Measurements from ENCODE around the gene SLC5A1.

Gene SLC5A1

GRCh38 chr22:32023251-32023827 lies 19.7 kb upstream of the SLC5A1 start:
- Histone ChIP-seq H3K4me3 (ENCODE audit: low read length) (no peak overlapping the region), H3K36me3 (ENCODE audit: insufficient read depth, low read length) (no peaks in the 10 kb centered on the region), H3K9ac (ENCODE audit: low read depth, low read length) (no peak overlapping the region), H3K27me3 (ENCODE audit: insufficient read depth, low read length) (no peaks in the 10 kb centered on the region), H3K9me3 (ENCODE audit: insufficient read depth, low read depth, low read length) (no peaks in the 10 kb centered on the region), H3K4me1 (ENCODE audit: insufficient read depth, low read length) (0 out of 2 replicates have a peak, but pooled peaks cover 3% of the 10 kb centered on the region), H3K27ac (ENCODE audit: low read depth, low read length) (no peak overlapping the region)
- 90% methylated on average over 2 of the region's 2 CpGs for WGBS

DNA sequence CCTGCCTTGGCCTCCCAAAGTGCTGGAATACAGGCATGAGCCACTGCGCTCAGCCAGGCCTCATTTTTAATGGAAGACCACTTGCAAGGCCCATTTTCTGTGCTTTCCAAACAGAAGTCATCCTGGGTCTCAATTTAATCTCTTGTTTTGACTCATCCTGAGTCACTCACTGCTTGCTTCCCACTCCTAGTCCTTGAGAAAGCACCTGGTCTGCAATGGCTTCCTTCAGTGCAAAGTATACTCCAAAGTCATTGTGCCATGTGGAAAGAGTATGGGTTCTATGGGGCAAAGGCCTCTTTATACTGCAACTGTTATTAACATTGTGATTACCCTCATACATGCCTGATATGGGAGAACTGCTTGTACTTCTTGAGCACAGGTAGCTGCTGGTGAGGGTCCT lies 18.3 kb upstream of the SLC5A1 start:
- Histone ChIP-seq H3K4me1 (ENCODE audit: insufficient read depth, low read length) (0 out of 2 replicates have a peak, but pooled peaks cover 3% of the 10 kb centered on the region), H3K9ac (ENCODE audit: low read depth, low read length) (no peak overlapping the region), H3K36me3 (ENCODE audit: insufficient read depth, low read length) (no peaks in the 10 kb centered on the region), H3K27me3 (ENCODE audit: insufficient read depth, low read length) (no peaks in the 10 kb centered on the region), H3K9me3 (ENCODE audit: insufficient read depth, low read depth, low read length) (no peaks in the 10 kb centered on the region), H3K4me3 (ENCODE audit: low read length) (no peak overlapping the region), H3K27ac (ENCODE audit: low read depth, low read length) (no peak overlapping the region)
- WGBS, result 93% methylated on average over 1 of the region's 1 CpG

DNA sequence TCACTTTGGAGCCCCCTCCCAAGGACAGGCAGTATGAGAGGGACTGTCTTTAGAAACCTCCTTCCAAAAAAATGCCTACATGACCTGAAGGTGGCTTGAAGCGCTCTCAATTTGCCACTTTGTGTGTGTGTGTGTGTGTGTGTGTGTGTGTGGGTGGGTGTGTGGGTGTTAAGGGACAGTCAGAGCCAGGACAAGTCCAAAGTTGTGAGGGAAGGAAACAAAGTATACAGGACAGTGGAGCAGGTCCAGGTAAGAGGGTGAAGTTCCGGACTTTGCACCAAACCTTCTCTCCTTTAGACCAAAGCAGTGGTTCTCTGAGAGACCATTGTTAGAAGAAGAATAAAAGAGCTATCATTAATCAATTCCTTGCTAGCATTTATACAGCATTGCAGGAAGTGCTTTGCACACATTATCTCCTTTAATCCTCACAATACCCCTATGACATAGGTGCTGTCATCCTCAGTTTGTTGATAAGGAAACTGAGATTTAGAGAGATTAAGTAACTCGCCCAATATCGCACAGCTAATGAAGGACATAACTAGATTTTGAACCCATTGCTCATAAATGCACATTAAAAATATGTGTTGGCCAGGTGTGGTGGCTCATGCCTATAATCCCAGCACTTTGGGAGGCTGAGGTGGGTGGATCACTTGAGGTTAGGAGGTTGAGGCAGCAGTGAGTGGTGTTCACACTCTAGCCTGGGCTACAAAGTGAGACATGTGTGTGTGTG lies 12.4 kb upstream of the SLC5A1 start:
- Histone ChIP-seq H3K36me3 (ENCODE audit: insufficient read depth, low read length) (no peaks in the 10 kb centered on the region), H3K4me1 (ENCODE audit: insufficient read depth, low read length) (no peaks in the 10 kb centered on the region), H3K27ac (ENCODE audit: low read depth, low read length) (no peak overlapping the region), H3K9me3 (ENCODE audit: insufficient read depth, low read depth, low read length) (no peaks in the 10 kb centered on the region), H3K9ac (ENCODE audit: low read depth, low read length) (no peak overlapping the region), H3K27me3 (ENCODE audit: insufficient read depth, low read length) (no peaks in the 10 kb centered on the region; the same call in 1 of the 2 replicates), H3K4me3 (ENCODE audit: low read length) (no peak overlapping the region)
- WGBS, result 88% methylated on average over 4 of the region's 4 CpGs

- Histone ChIP-seq H3K4me1 (ENCODE audit: insufficient read depth, low read length) (no peaks in the 10 kb centered on the region), H3K9ac (ENCODE audit: low read depth, low read length) (no peak overlapping the region), H3K4me3 (ENCODE audit: low read length) (no peak overlapping the region), H3K9me3 (ENCODE audit: insufficient read depth, low read depth, low read length) (no peaks in the 10 kb centered on the region), H3K27ac (ENCODE audit: low read depth, low read length) (no peak overlapping the region), H3K36me3 (ENCODE audit: insufficient read depth, low read length) (no peaks in the 10 kb centered on the region), H3K27me3 (ENCODE audit: insufficient read depth, low read length) (no peaks in the 10 kb centered on the region; the same call in 1 of the 2 replicates)
- 93% methylated on average over 5 of the region's 5 CpGs for WGBS
Observed at GRCh38 chr22:32031466-32031865, 11.6 kb upstream of the SLC5A1 start.

GRCh38 chr22:32034275-32034674 lies 8.8 kb upstream of the SLC5A1 start:
- no peaks in the 10 kb centered on the region for H3K36me3 ChIP-seq (ENCODE audit: insufficient read depth, low read length)
- no peaks in the 10 kb centered on the region for H3K4me1 ChIP-seq (ENCODE audit: insufficient read depth, low read length)
- WGBS, result 85% methylated on average over 5 of the region's 5 CpGs
- H3K9me3 ChIP-seq (ENCODE audit: insufficient read depth, low read depth, low read length), result no peaks in the 10 kb centered on the region
- no peak overlapping the region for H3K4me3 ChIP-seq (ENCODE audit: low read length)
- no peak overlapping the region for H3K27ac ChIP-seq (ENCODE audit: low read depth, low read length)
- no peaks in the 10 kb centered on the region; the same call in 1 of the 2 replicates for H3K27me3 ChIP-seq (ENCODE audit: insufficient read depth, low read length)
- no peak overlapping the region for H3K9ac ChIP-seq (ENCODE audit: low read depth, low read length)

DNA sequence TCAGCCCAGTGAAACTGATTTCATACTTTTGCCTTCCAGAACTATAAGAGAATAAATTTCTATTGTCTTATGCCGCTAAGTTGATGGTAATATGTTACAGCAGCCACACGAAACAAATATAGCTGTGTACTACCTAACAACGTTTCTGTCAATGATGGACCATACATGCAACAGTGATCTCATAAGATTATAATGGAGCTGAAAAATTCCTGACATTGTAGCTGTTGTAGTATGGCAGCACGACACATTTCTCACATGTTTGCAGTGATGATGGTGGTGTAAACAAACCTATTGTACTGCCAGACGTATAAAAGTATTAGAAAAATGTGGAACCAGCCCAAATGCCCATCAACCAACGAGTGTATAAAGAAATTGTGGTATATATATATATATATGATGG lies 5.8 kb upstream of the SLC5A1 start:
- Histone ChIP-seq H3K9me3 (ENCODE audit: insufficient read depth, low read depth, low read length) (no peaks in the 10 kb centered on the region), H3K27ac (ENCODE audit: low read depth, low read length) (no peak overlapping the region), H3K36me3 (ENCODE audit: insufficient read depth, low read length) (no peaks in the 10 kb centered on the region), H3K4me1 (ENCODE audit: insufficient read depth, low read length) (no peaks in the 10 kb centered on the region), H3K9ac (ENCODE audit: low read depth, low read length) (no peak overlapping the region), H3K27me3 (ENCODE audit: insufficient read depth, low read length) (no peaks in the 10 kb centered on the region), H3K4me3 (ENCODE audit: low read length) (no peak overlapping the region)
- WGBS, result 93% methylated on average over 5 of the region's 6 CpGs

DNA sequence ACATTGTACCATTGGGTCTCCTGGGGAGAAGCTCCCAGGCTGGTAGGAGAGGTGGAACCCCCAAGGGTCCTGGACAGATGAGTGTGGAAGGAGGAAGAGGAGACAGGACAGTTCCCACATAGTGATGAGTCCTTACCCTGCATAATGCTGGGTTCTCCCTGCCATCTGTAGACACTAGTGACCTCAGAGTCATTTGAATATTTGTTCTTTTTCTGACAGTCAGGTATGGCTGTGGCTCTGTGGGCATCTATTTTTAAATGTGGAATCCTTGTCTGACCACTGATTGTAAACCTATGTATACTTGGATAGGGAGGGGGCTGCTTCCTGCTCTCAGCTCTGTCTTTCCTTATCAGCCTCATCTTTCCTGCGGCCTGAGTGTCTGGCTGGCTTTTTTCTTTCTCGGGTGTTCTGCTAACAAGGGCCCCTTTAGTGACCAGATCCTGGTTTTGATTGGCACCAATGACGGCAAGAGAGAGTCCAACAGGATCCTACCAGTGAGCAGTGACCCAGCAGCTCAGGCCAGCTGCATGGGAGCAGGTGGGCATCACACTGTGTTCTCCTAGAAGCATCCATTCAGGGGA lies 2.6 kb upstream of the SLC5A1 start:
- Histone ChIP-seq H3K27me3 (ENCODE audit: insufficient read depth, low read length) (no peaks in the 10 kb centered on the region), H3K36me3 (ENCODE audit: insufficient read depth, low read length) (no peaks in the 10 kb centered on the region), H3K4me1 (ENCODE audit: insufficient read depth, low read length) (no peaks in the 10 kb centered on the region), H3K27ac (ENCODE audit: low read depth, low read length) (no peak overlapping the region), H3K9ac (ENCODE audit: low read depth, low read length) (no peak overlapping the region), H3K9me3 (ENCODE audit: insufficient read depth, low read depth, low read length) (no peaks in the 10 kb centered on the region), H3K4me3 (ENCODE audit: low read length) (no peak overlapping the region)
- WGBS, result 85% methylated on average over 3 of the region's 3 CpGs

DNA sequence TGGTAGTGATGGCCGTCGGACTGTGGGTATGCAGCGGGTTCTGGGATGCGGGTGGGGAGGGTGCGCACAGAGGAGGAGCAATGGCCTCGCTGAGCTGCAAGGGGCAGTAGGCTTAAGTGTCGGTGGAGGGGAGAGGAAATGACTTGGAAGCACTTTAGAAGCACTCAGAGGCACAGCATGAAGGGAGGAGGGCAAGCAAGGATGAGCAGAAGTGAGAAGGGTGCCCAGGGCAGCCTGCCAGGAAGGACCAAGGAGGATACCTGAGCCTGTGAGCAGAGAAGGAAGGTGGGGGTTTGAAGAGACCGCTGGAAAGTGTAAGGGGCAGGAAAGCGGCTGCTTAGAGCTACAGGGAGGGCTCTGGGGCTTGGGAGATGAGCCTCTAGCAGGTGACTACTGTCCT lies 330 bp downstream of the SLC5A1 start:
- Histone ChIP-seq H3K36me3 (ENCODE audit: insufficient read depth, low read length) (no peaks in the 10 kb centered on the region), H3K4me1 (ENCODE audit: insufficient read depth, low read length) (no peaks in the 10 kb centered on the region), H3K4me3 (ENCODE audit: low read length) (no peak overlapping the region), H3K9ac (ENCODE audit: low read depth, low read length) (no peak overlapping the region), H3K9me3 (ENCODE audit: insufficient read depth, low read depth, low read length) (no peaks in the 10 kb centered on the region), H3K27ac (ENCODE audit: low read depth, low read length) (no peak overlapping the region), H3K27me3 (ENCODE audit: insufficient read depth, low read length) (no peaks in the 10 kb centered on the region)
- WGBS, result 86% methylated on average over 9 of the region's 9 CpGs

GRCh38 chr22:32044477-32044876 lies 1.4 kb downstream of the SLC5A1 start:
- Histone ChIP-seq H3K36me3 (ENCODE audit: insufficient read depth, low read length) (no peaks in the 10 kb centered on the region), H3K4me3 (ENCODE audit: low read length) (no peak overlapping the region), H3K9ac (ENCODE audit: low read depth, low read length) (no peak overlapping the region), H3K4me1 (ENCODE audit: insufficient read depth, low read length) (no peaks in the 10 kb centered on the region), H3K27ac (ENCODE audit: low read depth, low read length) (no peak overlapping the region), H3K9me3 (ENCODE audit: insufficient read depth, low read depth, low read length) (no peaks in the 10 kb centered on the region), H3K27me3 (ENCODE audit: insufficient read depth, low read length) (no peaks in the 10 kb centered on the region)
- WGBS, result no CpG with 5 or more reads among the region's 1 CpG

DNA sequence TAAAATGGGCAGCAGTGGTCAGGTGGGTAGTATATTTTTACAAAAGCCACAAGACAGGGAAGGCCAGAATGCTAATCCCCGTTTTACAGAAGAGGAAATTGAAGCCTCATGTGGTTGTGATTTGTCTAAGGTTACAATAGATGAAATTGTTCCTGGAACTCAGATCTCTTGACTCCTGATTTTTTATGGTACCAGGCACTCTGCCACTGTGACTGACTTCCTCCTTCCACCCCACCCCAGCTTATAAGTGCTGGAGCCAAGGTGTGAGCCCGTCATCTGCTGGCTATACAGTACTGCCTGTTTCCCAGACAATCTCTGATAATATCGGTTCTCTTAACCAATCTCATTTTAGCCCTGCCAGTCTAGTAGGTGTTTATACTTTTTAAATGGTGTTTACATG lies 1.9 kb downstream of the SLC5A1 start:
- H3K27ac ChIP-seq (ENCODE audit: low read depth, low read length), result no peak overlapping the region
- WGBS, result 89% methylated on average over 3 of the region's 3 CpGs
- H3K4me1 ChIP-seq (ENCODE audit: insufficient read depth, low read length), result no peaks in the 10 kb centered on the region
- H3K9ac ChIP-seq (ENCODE audit: low read depth, low read length), result no peak overlapping the region
- no peaks in the 10 kb centered on the region for H3K9me3 ChIP-seq (ENCODE audit: insufficient read depth, low read depth, low read length)
- H3K4me3 ChIP-seq (ENCODE audit: low read length), result no peak overlapping the region
- no peaks in the 10 kb centered on the region for H3K27me3 ChIP-seq (ENCODE audit: insufficient read depth, low read length)
- H3K36me3 ChIP-seq (ENCODE audit: insufficient read depth, low read length), result no peaks in the 10 kb centered on the region

- WGBS, result 94% methylated on average over 2 of the region's 2 CpGs
- no peak overlapping the region for H3K4me3 ChIP-seq (ENCODE audit: low read length)
- no peaks in the 10 kb centered on the region for H3K27me3 ChIP-seq (ENCODE audit: insufficient read depth, low read length)
- H3K4me1 ChIP-seq (ENCODE audit: insufficient read depth, low read length), result no peaks in the 10 kb centered on the region
- no peaks in the 10 kb centered on the region for H3K36me3 ChIP-seq (ENCODE audit: insufficient read depth, low read length)
- H3K9me3 ChIP-seq (ENCODE audit: insufficient read depth, low read depth, low read length), result no peaks in the 10 kb centered on the region
- H3K9ac ChIP-seq (ENCODE audit: low read depth, low read length), result no peak overlapping the region
- no peak overlapping the region for H3K27ac ChIP-seq (ENCODE audit: low read depth, low read length)
Observed at GRCh38 chr22:32048069-32048468, 5.0 kb downstream of the SLC5A1 start.

All from HUES64 (cell line).